Measurements from ENCODE around the gene NELFE.
"Not testable (repeated sequence)": the region's sequence is repeated elsewhere in the genome, so short reads cannot be mapped to it uniquely, and the experiment has no call there.

GRCh38 chr6:31976065-31976464 is 17.3 kb upstream of the NELFE start:
- not testable (repeated sequence) for TF ChIP-seq POLR2A (IDR thresholded peaks at IDR 0.05; ENCODE audit: extremely low read depth, insufficient read length); CTCF (IDR thresholded peaks at IDR 0.05; ENCODE audit: low read depth, low read length); MAX (IDR thresholded peaks at IDR 0.05; ENCODE audit: low read depth, low read length); MYC (IDR thresholded peaks at IDR 0.05; ENCODE audit: low read depth, low read length)
